ENCODE results near the gene INVS.

The INVS gene

GRCh38 chr9:100285080-100285479 lies 186.0 kb downstream of the INVS start:
- no peak for DNase-seq (ENCODE audit: low read depth in 2 of 2)
- TF ChIP-seq CTCF (IDR thresholded peaks at IDR 0.05; ENCODE audit: low read depth, low read length), result no peak
- H3K4me3 ChIP-seq (replicated peaks in 1 of 2; ENCODE audit: low read depth in 2 of 2, low read length in 2 of 2), result no peak overlapping the region

- DNase-seq (ENCODE audit: low read depth in 2 of 2), result no peak
- TF ChIP-seq CTCF (IDR thresholded peaks at IDR 0.05; ENCODE audit: low read depth, low read length), result no peak
- no peak overlapping the region for H3K4me3 ChIP-seq (replicated peaks in 1 of 2; ENCODE audit: low read depth in 2 of 2, low read length in 2 of 2)
Measured at GRCh38 chr9:100285601-100286000, 186.6 kb downstream of the INVS start.

GRCh38 chr9:100286257-100286656 lies 187.2 kb downstream of the INVS start:
- H3K4me3 ChIP-seq (replicated peaks in 1 of 2; ENCODE audit: low read depth in 2 of 2, low read length in 2 of 2), result no peak overlapping the region
- no peak for DNase-seq (ENCODE audit: low read depth in 2 of 2)
- no peak for TF ChIP-seq CTCF (IDR thresholded peaks at IDR 0.05; ENCODE audit: low read depth, low read length)

- no peak for DNase-seq (ENCODE audit: low read depth in 2 of 2)
- H3K4me3 ChIP-seq (replicated peaks in 1 of 2; ENCODE audit: low read depth in 2 of 2, low read length in 2 of 2), result no peak overlapping the region
- no peak for TF ChIP-seq CTCF (IDR thresholded peaks at IDR 0.05; ENCODE audit: low read depth, low read length)
Measured at GRCh38 chr9:100287186-100287585, 188.1 kb downstream of the INVS start.

GRCh38 chr9:100290714-100291113 lies 191.7 kb downstream of the INVS start:
- no peak for TF ChIP-seq CTCF (IDR thresholded peaks at IDR 0.05; ENCODE audit: low read depth, low read length)
- H3K4me3 ChIP-seq (replicated peaks in 1 of 2; ENCODE audit: low read depth in 2 of 2, low read length in 2 of 2), result no peak overlapping the region
- no peak for DNase-seq (ENCODE audit: low read depth in 2 of 2)

GRCh38 chr9:100292414-100292813 lies 193.4 kb downstream of the INVS start:
- TF ChIP-seq CTCF (IDR thresholded peaks at IDR 0.05; ENCODE audit: low read depth, low read length), result no peak
- no peak for DNase-seq (ENCODE audit: low read depth in 2 of 2)
- H3K4me3 ChIP-seq (replicated peaks in 1 of 2; ENCODE audit: low read depth in 2 of 2, low read length in 2 of 2), result no peak overlapping the region

GRCh38 chr9:100294341-100294740 lies 195.3 kb downstream of the INVS start:
- DNase-seq (ENCODE audit: low read depth in 2 of 2), result no peak
- no peak for TF ChIP-seq CTCF (IDR thresholded peaks at IDR 0.05; ENCODE audit: low read depth, low read length)
- H3K4me3 ChIP-seq (replicated peaks in 1 of 2; ENCODE audit: low read depth in 2 of 2, low read length in 2 of 2), result no peak overlapping the region
